Upper lobe of left lung (tissue), 6 donors: ENCODE results near the gene UBE2S. TPM values are rescaled to one million over a fixed set of nuclear protein-coding genes. Genes with fewer than 3 reads are reported as not detected.

Source experiments
- ATAC-seq, 2 donors: fragments of 200-7000 bp; cut with Tn5 transposase; one replicate each; pipeline ENCODE4 v1.9.1; 2022; ENCODE audit warnings: mild to moderate bottlenecking in 2 of 2, moderate library complexity in 2 of 2; ENCODE audit not compliant: low FRiP score in 2 of 2
- DNase-seq, 2 donors: peaks; one replicate each; pipeline ENCODE4 v3.0.0-alpha.2; 2019 to 2020
- H3K27ac ChIP-seq, 4 donors: fragments of 200-600 bp; sonication (generic); one replicate each; pipeline ENCODE4 v1.5.1; 2016 to 2019
- H3K27me3 ChIP-seq, 4 donors: fragments of 200-600 bp; sonication (generic); one replicate each; pipeline ENCODE4 v1.5.1; 2017 to 2019
- H3K36me3 ChIP-seq, 4 donors: fragments of 200-600 bp; sonication (generic); one replicate each; pipeline ENCODE4 v1.5.1; 2016 to 2019
- H3K4me1 ChIP-seq, 4 donors: fragments of 200-600 bp; sonication (generic); one replicate each; pipeline ENCODE4 v1.5.1; 2018 to 2019
- H3K4me3 ChIP-seq, 4 donors: fragments of 200-600 bp; sonication (generic); one replicate each; pipeline ENCODE4 v1.5.1; 2017 to 2019; ENCODE audit warnings: mild to moderate bottlenecking in 2 of 4, moderate library complexity in 1 of 4
- H3K9me3 ChIP-seq, 4 donors: fragments of 200-600 bp; sonication (generic); one replicate each; pipeline ENCODE4 v1.5.1; 2018 to 2019
- EP300 ChIP-seq, 4 donors: sonication (generic); formaldehyde crosslinking; IDR thresholded peaks; one replicate each; pipeline ENCODE4 v1.5.1; 2017; ENCODE audit warnings: antibody characterized with exemption in 4 of 4, control low read depth in 2 of 4
- POLR2A ChIP-seq, 4 donors: fragments of 450-650 bp; IDR thresholded peaks; one replicate each; pipeline ENCODE4 v1.5.1; 2016 to 2017; ENCODE audit warnings: antibody characterized with exemption in 4 of 4, mild to moderate bottlenecking in 2 of 4
- POLR2AphosphoS5 ChIP-seq, 2 donors: sonication (generic); formaldehyde crosslinking; IDR thresholded peaks; one replicate each; pipeline ENCODE4 v1.5.1; 2017; ENCODE audit warnings: antibody characterized with exemption in 2 of 2
- WGBS, 2 donors: methylation state at CpG; one replicate each; pipeline ENCODE4 v1.1.5; 2017 to 2018; 5-methylcytosine and 5-hydroxymethylcytosine counted together
- total RNA-seq, 6 donors: library from RNA; depleted of rRNA in 4 of 6; stranded (reverse); fragments of >200 nt in 4 of 6; gene quantifications; one replicate each; pipeline versions ENCODE4 v1.1.0 to v1.2.1, GENCODE V29; 2016 to 2021
- TF ChIP-seq, protein P1 (sequence below), 6 experiments: fragments of 450-650 bp in 4 of 6; fragments of 200-600 bp in 2 of 6; sonication (generic) in 2 of 6; IDR thresholded peaks; one replicate each; pipeline ENCODE4 v1.5.1; 2016 to 2019; ENCODE audit warnings: antibody characterized with exemption in 6 of 6
- donor health status: DM: no; HTN: no; CAD: no; lungs with moderate emphysema.
- donor health status: DM: no; HTN: yes; CAD: no; lungs with severe emphysema.

UBE2S gene
- total RNA-seq, 6 donors from 2014 or later, result 6.5 to 31.6 (median 19.0) TPM

DNA sequence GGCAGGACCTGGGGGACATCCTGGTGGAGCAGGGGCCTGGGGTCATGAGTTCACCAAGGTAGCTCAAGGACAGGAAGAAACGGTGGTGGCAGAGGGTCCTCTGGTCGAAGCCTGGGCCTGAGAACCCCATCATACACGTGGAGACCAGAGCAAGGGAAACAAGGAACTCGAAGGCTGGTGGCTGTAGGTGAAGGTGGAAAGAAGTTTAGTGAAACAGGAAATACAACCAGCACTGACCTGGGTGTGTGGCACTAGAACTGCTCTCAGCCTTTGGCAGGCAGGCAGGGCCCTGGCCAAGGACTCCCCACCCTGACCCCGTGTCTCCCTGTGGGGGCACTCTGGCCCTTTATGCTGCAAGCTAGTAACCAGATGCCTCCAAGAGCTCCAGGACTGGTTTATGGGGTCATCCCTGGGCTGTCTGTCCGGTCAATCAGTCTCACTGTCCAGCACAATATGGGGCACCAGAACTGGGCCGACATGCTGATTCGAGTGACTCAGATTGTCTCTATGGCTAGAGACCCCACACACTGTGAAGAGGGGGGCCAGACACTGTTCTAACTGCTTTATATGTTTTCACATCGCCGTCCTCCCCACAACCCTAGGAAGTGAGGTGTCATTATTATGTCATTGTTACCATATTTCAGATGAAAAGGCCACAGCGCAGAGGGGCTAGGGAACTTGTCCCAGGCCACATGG is 56.8 kb downstream of the UBE2S start:
- peaks cover 0 to 13% (median 6%) of the 10 kb centered on the region in 4 donors for H3K36me3 ChIP-seq
- H3K27me3 ChIP-seq, result peaks cover 2 to 36% (median 23%) of the 10 kb centered on the region in 4 donors
- no peaks in the 10 kb centered on the region for H3K9me3 ChIP-seq
- H3K4me1 ChIP-seq, result peaks cover 15 to 30% (median 20%) of the 10 kb centered on the region in 4 donors
- no peak for ATAC-seq
- DNase-seq, result no peak
- H3K4me3 ChIP-seq, result no peak overlapping the region
- WGBS, 2 donors, result 64 to 67% methylated on average over 10 to 11 of the region's 11 CpGs
- TF ChIP-seq, protein P1, sequence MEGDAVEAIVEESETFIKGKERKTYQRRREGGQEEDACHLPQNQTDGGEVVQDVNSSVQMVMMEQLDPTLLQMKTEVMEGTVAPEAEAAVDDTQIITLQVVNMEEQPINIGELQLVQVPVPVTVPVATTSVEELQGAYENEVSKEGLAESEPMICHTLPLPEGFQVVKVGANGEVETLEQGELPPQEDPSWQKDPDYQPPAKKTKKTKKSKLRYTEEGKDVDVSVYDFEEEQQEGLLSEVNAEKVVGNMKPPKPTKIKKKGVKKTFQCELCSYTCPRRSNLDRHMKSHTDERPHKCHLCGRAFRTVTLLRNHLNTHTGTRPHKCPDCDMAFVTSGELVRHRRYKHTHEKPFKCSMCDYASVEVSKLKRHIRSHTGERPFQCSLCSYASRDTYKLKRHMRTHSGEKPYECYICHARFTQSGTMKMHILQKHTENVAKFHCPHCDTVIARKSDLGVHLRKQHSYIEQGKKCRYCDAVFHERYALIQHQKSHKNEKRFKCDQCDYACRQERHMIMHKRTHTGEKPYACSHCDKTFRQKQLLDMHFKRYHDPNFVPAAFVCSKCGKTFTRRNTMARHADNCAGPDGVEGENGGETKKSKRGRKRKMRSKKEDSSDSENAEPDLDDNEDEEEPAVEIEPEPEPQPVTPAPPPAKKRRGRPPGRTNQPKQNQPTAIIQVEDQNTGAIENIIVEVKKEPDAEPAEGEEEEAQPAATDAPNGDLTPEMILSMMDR (IDR thresholded peaks at IDR 0.05), result no peak
- TF ChIP-seq POLR2A (IDR thresholded peaks at IDR 0.05) (no peak), EP300 (IDR thresholded peaks at IDR 0.05) (no peak), POLR2AphosphoS5 (IDR thresholded peaks at IDR 0.05) (no peak)
- no peak overlapping the region for H3K27ac ChIP-seq

Other genes starting within 250 kb of the UBE2S start
- 10 to 100 TPM in 4 of 6 donors, 1 to 10 TPM in 2; 4.2 to 27.4 (median 18.3) TPM for gene DNAAF3, start 241.2 kb downstream of the UBE2S start, total RNA-seq
- gene SYT5, start 227.5 kb downstream of the UBE2S start, total RNA-seq, result under 1 TPM in 2 of 6 donors, not detected in 4; 0.11 to 0.91 TPM
- 1 to 10 TPM in 1 of 6 donors, under 1 TPM in 4, not detected in 1; 0.30 to 3.1 (median 0.67) TPM for gene PTPRH, start 198.3 kb downstream of the UBE2S start, total RNA-seq
- gene TMEM86B, start 179.0 kb downstream of the UBE2S start, total RNA-seq, result 10 to 100 TPM in 1 of 6 donors, 1 to 10 TPM in 5; 2.0 to 10.5 (median 4.8) TPM
- 100 to 1,000 TPM in 1 of 6 donors, 10 to 100 TPM in 5; 49.0 to 104 (median 76.7) TPM for gene PPP6R1, start 148.8 kb downstream of the UBE2S start, total RNA-seq
- gene HSPBP1, start 127.7 kb downstream of the UBE2S start, total RNA-seq, result 10 to 100 TPM; 21.0 to 34.6 (median 30.1) TPM
- 1 to 10 TPM in 5 of 6 donors, not detected in 1; 1.0 to 2.7 (median 1.1) TPM for gene BRSK1, start 123.8 kb downstream of the UBE2S start, total RNA-seq
- 10 to 100 TPM in 5 of 6 donors, 1 to 10 TPM in 1; 8.2 to 67.7 (median 29.7) TPM for gene TMEM150B, start 82.4 kb downstream of the UBE2S start, total RNA-seq
- 100 to 1,000 TPM in 1 of 6 donors, 10 to 100 TPM in 4, 1 to 10 TPM in 1; 9.1 to 111 (median 15.6) TPM for gene KMT5C, start 67.9 kb downstream of the UBE2S start, total RNA-seq
- under 1 TPM in 1 of 6 donors, not detected in 5; 0.20 TPM for gene COX6B2, start 53.1 kb downstream of the UBE2S start, total RNA-seq
- gene GARIN5B, start 44.5 kb downstream of the UBE2S start, total RNA-seq, result not detected
- under 1 TPM in 2 of 6 donors, not detected in 4; 0.20 to 0.34 TPM for gene IL11, start 37.3 kb downstream of the UBE2S start, total RNA-seq
- 10 to 100 TPM in 4 of 6 donors, 1 to 10 TPM in 1, under 1 TPM in 1; 0.92 to 48.6 (median 20.9) TPM for gene TMEM190, start 31.0 kb downstream of the UBE2S start, total RNA-seq
- 10 to 100 TPM; 22.0 to 54.6 (median 36.0) TPM for gene TMEM238, start 23.5 kb downstream of the UBE2S start, total RNA-seq
- gene RPL28, start 21.9 kb downstream of the UBE2S start, total RNA-seq, result 1,000 to 10,000 TPM in 2 of 6 donors, 100 to 1,000 TPM in 4; 308 to 1,892 (median 534) TPM
- gene SHISA7, start 35.5 kb upstream of the UBE2S start, total RNA-seq, result not detected
- gene ISOC2, start 53.9 kb upstream of the UBE2S start, total RNA-seq, result 10 to 100 TPM in 5 of 6 donors, 1 to 10 TPM in 1; 4.2 to 44.8 (median 36.7) TPM
- gene C19orf85, start 57.0 kb upstream of the UBE2S start, total RNA-seq, result not detected
- gene ZNF628, start 68.8 kb upstream of the UBE2S start, total RNA-seq, result 10 to 100 TPM in 5 of 6 donors, 1 to 10 TPM in 1; 9.9 to 32.1 (median 12.4) TPM
- 10 to 100 TPM; 13.1 to 19.2 (median 16.3) TPM for gene NAT14, start 77.4 kb upstream of the UBE2S start, total RNA-seq
- gene SSC5D, start 80.6 kb upstream of the UBE2S start, total RNA-seq, result 10 to 100 TPM in 1 of 6 donors, 1 to 10 TPM in 4, under 1 TPM in 1; 0.39 to 10.1 (median 6.7) TPM
- not detected for gene SBK2, start 129.3 kb upstream of the UBE2S start, total RNA-seq
- gene SBK3, start 137.8 kb upstream of the UBE2S start, total RNA-seq, result 1 to 10 TPM in 1 of 6 donors, under 1 TPM in 2, not detected in 3; 0.30 to 1.6 (median 0.94) TPM
- 10 to 100 TPM in 2 of 6 donors, 1 to 10 TPM in 4; 3.5 to 19.2 (median 8.4) TPM for gene ZNF579, start 173.1 kb upstream of the UBE2S start, total RNA-seq
- 10 to 100 TPM; 11.1 to 21.6 (median 16.3) TPM for gene FIZ1, start 191.7 kb upstream of the UBE2S start, total RNA-seq
- 10 to 100 TPM; 19.9 to 58.7 (median 34.9) TPM for gene ZNF524, start 192.5 kb upstream of the UBE2S start, total RNA-seq
- 10 to 100 TPM in 4 of 6 donors, 1 to 10 TPM in 2; 7.7 to 39.8 (median 20.6) TPM for gene ZNF865, start 197.9 kb upstream of the UBE2S start, total RNA-seq
- gene ZNF784, start 216.8 kb upstream of the UBE2S start, total RNA-seq, result 10 to 100 TPM in 2 of 6 donors, 1 to 10 TPM in 4; 6.8 to 14.7 (median 8.6) TPM
- gene ZNF580, start 233.2 kb upstream of the UBE2S start, total RNA-seq, result 10 to 100 TPM; 28.1 to 84.1 (median 38.0) TPM
- gene ZNF581, start 235.9 kb upstream of the UBE2S start, total RNA-seq, result 10 to 100 TPM; 15.6 to 38.8 (median 21.9) TPM
- 10 to 100 TPM; 15.3 to 44.0 (median 17.1) TPM for gene CCDC106, start 240.4 kb upstream of the UBE2S start, total RNA-seq
- gene U2AF2, start 247.2 kb upstream of the UBE2S start, total RNA-seq, result 100 to 1,000 TPM in 4 of 6 donors, 10 to 100 TPM in 2; 57.7 to 294 (median 157) TPM